K562 (cell line): ENCODE results near the gene NEU1. TPM values are rescaled to one million over a fixed set of nuclear protein-coding genes. Genes with fewer than 3 reads are reported as not detected.

Experiments
- CBX3 ChIP-seq, 2 experiments: IDR thresholded peaks; 1 replicate in 1 of 2; 2 replicates in 1 of 2; pipeline ENCODE4 v1.6.1; 2012; ENCODE audit warnings: inconsistent platforms in 2 of 2, low read length in 2 of 2, borderline replicate concordance in 1 of 2, control low read depth in 1 of 2
- E2F6 ChIP-seq, 2 experiments: IDR thresholded peaks; 2 replicates each; pipeline ENCODE4 v1.6.1; 2011; ENCODE audit warnings: borderline replicate concordance in 1 of 2, control low read depth in 1 of 2, low read depth in 1 of 2, low read length in 1 of 2, mild to moderate bottlenecking in 1 of 2, mixed read lengths in 1 of 2, moderate library complexity in 1 of 2; ENCODE audit not compliant: insufficient read depth in 1 of 2, insufficient read length in 1 of 2, poor library complexity in 1 of 2, severe bottlenecking in 1 of 2; ENCODE audit errors: extremely low read depth in 1 of 2
- FIP1L1 ChIP-seq: fragments of 200-400 bp; formaldehyde crosslinking; IDR thresholded peaks from 2 replicates; pipeline ENCODE4 v1.6.1; 2018; ENCODE audit warnings: mild to moderate bottlenecking, low read depth, low read length; ENCODE audit not compliant: poor library complexity, severe bottlenecking
- GATAD2A ChIP-seq: fragments of 450-650 bp; IDR thresholded peaks from 2 replicates; pipeline ENCODE4 v1.6.1; 2017
- HCFC1 ChIP-seq: IDR thresholded peaks from 2 replicates; pipeline ENCODE4 v1.6.1; 2012; ENCODE audit warnings: low read depth, low read length, improper control_type of control experiment
- LCOR ChIP-seq: sonication (generic); formaldehyde crosslinking; IDR thresholded peaks from 2 replicates; pipeline ENCODE4 v1.8.0; 2022; ENCODE audit warnings: mild to moderate bottlenecking, missing genetic modification reagents
- MYBL2 ChIP-seq, 2 experiments: fragments of 450-650 bp in 1 of 2; sonication (generic) in 1 of 2; formaldehyde crosslinking in 1 of 2; IDR thresholded peaks; 2 replicates each; pipeline versions ENCODE4 v1.6.1 to v1.8.1; 2017 to 2022; ENCODE audit warnings: borderline replicate concordance in 1 of 2, inconsistent platforms in 1 of 2, low read depth in 1 of 2, mild to moderate bottlenecking in 1 of 2, missing genetic modification reagents in 1 of 2, moderate library complexity in 1 of 2
- NFE2L1 ChIP-seq: fragments of 450-650 bp; IDR thresholded peaks from 2 replicates; pipeline ENCODE4 v1.6.1; 2016; ENCODE audit warnings: missing genetic modification characterization, low read depth, mild to moderate bottlenecking, missing compliant biosample characterization, moderate library complexity, borderline replicate concordance
- RBFOX2 ChIP-seq: fragments of 200-400 bp; formaldehyde crosslinking; IDR thresholded peaks from 2 replicates; pipeline ENCODE4 v1.6.1; 2017; ENCODE audit warnings: low read depth, mild to moderate bottlenecking, low read length, moderate library complexity
- RCOR1 ChIP-seq, 2 experiments: IDR thresholded peaks; 2 replicates each; pipeline ENCODE4 v1.6.1; 2012; ENCODE audit warnings: low read depth in 2 of 2, low read length in 2 of 2, borderline replicate concordance in 1 of 2, improper control_type of control experiment in 1 of 2
- SAP30 ChIP-seq: fragments of 200-600 bp; sonication (generic); IDR thresholded peaks from 2 replicates; pipeline ENCODE4 v1.6.1; 2012; ENCODE audit warnings: borderline replicate concordance, low read depth, mild to moderate bottlenecking, moderate library complexity, low read length, control low read depth, inconsistent platforms; ENCODE audit not compliant: insufficient read depth, poor library complexity, severe bottlenecking
- SPI1 ChIP-seq: IDR thresholded peaks from 2 replicates; pipeline ENCODE4 v1.6.1; 2011; ENCODE audit warnings: low read depth, low read length, control low read depth, borderline replicate concordance
- TEAD1 ChIP-seq, 2 experiments: fragments of 450-650 bp in 1 of 2; sonication (generic) in 1 of 2; formaldehyde crosslinking; IDR thresholded peaks; 2 replicates each; pipeline versions ENCODE4 v1.4.0 to v1.8.0; 2020 to 2022; ENCODE audit warnings: mild to moderate bottlenecking in 2 of 2, missing genetic modification reagents in 1 of 2
- U2AF1 ChIP-seq: fragments of 200-400 bp; formaldehyde crosslinking; optimal IDR thresholded peaks from 2 replicates; pipeline ENCODE3; 2017; ENCODE audit warnings: mild to moderate bottlenecking, low read depth, low read length, moderate library complexity
- ZNF324 ChIP-seq: fragments of 250-450 bp; sonication (Bioruptor Pico); IDR thresholded peaks from 2 replicates; pipeline ENCODE4 v1.4.0; 2020; ENCODE audit warnings: mild to moderate bottlenecking
- ZNF589 ChIP-seq: fragments of 200-800 bp; sonication (Bioruptor generic); IDR thresholded peaks from 2 replicates; pipeline ENCODE4 v1.6.1; 2016; ENCODE audit warnings: low read depth, missing genetic modification characterization, missing compliant biosample characterization
- polyA plus RNA-seq, 8 experiments: library from polyadenylated mRNA; depleted of rRNA in 4 of 8; stranded (reverse) in 5 of 8; unstranded in 3 of 8; fragments of >200 nt; fragmentation: Nextera tagmentation in 2 of 8; fragmentation: Illumina TruSeq in 1 of 8; extraction: Ambion mirVana in 2 of 8; extraction: Trizol in 1 of 8; gene quantifications; 2 replicates each; pipeline versions ENCODE4 v1.2.1 to v1.2.3, GENCODE V29; 2011 to 2014; ENCODE audit warnings: inconsistent platforms in 1 of 8, missing spikeins in 1 of 8
- total RNA-seq, 7 experiments: library from RNA; depleted of rRNA in 6 of 7; stranded (reverse); fragments of >200 nt in 6 of 7; fragmentation: Illumina TruSeq in 2 of 7; extraction: Trizol in 2 of 7; gene quantifications; 2 replicates each; pipeline versions ENCODE4 v1.2.1 to v1.2.3, GENCODE V29; 2011 to 2021; ENCODE audit warnings: low replicate concordance in 1 of 7
- TF ChIP-seq, protein P1 (sequence below): fragments of 450-650 bp; formaldehyde crosslinking; IDR thresholded peaks from 2 replicates; pipeline ENCODE4 v1.4.0; 2020; ENCODE audit warnings: mild to moderate bottlenecking, moderate library complexity
- TF ChIP-seq, protein P2 (sequence below): fragments of 450-650 bp; formaldehyde crosslinking; IDR thresholded peaks from 2 replicates; pipeline ENCODE4 v1.4.0; 2022; ENCODE audit warnings: missing genetic modification characterization
- TF ChIP-seq, protein P3 (sequence below): conservative IDR thresholded peaks from 2 replicates; pipeline ENCODE4 v1.6.1; 2011; ENCODE audit warnings: low read depth, mild to moderate bottlenecking, low read length; ENCODE audit not compliant: control insufficient read depth
- TF ChIP-seq, protein P4 (sequence below): fragments of 250-450 bp; sonication (Bioruptor Pico); IDR thresholded peaks from 2 replicates; pipeline ENCODE4 v1.9.0; 2021; ENCODE audit warnings: mild to moderate bottlenecking

NEU1 gene
- total and polyA plus RNA-seq, 9 of the 15 experiments (the other 6 are each of a cell fraction or from before 2014, with no cell fraction given): 14.8 to 67.8 (median 51.0) TPM

DNA sequence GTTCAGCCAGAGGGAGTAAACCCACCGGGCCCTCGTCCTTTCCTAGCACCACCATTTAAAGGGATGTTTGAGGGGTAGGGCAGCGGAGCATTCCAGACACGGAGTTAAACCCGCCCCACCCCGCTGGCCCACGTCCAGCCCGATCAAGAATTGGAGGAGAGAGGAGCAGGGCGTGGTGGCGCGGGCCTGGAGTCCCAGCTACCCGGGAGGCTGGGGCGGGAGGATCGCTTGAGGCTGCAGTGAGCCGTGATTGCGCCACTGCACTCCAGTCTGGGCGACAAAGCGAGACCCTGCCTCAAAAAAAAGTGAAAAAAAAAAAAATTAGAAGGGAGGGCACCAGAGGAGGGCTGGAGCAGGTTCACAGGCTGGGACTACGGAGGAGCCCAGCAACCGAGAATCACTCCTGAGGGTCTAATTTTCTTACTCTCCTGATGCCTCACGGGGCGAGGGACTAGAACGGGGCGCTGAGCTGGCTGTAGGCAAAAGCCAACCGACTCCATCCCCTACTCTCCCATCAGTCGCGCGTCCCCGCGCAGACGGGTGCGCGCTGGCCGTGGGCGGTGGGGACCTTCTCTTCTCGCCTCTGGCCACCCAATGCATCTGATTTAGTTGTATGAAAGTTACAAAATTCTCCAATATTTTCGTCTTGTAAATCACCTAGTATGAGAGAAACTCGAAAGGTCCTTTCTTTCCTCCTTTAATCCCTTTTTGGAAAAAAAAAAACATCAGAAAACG, 41.2 kb downstream of the NEU1 start (continued):
- TF ChIP-seq U2AF1 (no peak), HCFC1 (no peak; the same call in 1 of the 2 replicates), GATAD2A (no peak), CBX3 (IDR thresholded peaks at IDR 0.05; ENCODE audit: borderline replicate concordance in 1 of 2, low read length in 2 of 2) (peak in 1 of 2 experiments; percentile 20; a peak in 1 of 3 replicates), TEAD1 (CRISPR knock-in tag; IDR thresholded peaks at IDR 0.05) (peak; percentile 39 to 75; a peak in 1 of 4 replicates), E2F6 (IDR thresholded peaks at IDR 0.05; ENCODE audit: borderline replicate concordance in 1 of 2, extremely low read depth in 1 of 2, insufficient read depth in 1 of 2, insufficient read length in 1 of 2, low read depth in 1 of 2, low read length in 1 of 2, poor library complexity in 1 of 2, severe bottlenecking in 1 of 2) (no peak), RCOR1 (IDR thresholded peaks at IDR 0.05; ENCODE audit: borderline replicate concordance in 1 of 2, low read depth in 2 of 2, low read length in 2 of 2) (peak in 1 of 2 experiments; percentile 79; a peak in 2 of 4 replicates), ZNF324 (CRISPR knock-in tag) (no peak), SAP30 (no peak), LCOR (CRISPR knock-in tag) (peak; percentile 60), SPI1 (no peak), MYBL2 (IDR thresholded peaks at IDR 0.05; ENCODE audit: low read depth) (no peak), MYBL2 (CRISPR knock-in tag; IDR thresholded peaks at IDR 0.05; ENCODE audit: borderline replicate concordance) (no peak), RBFOX2 (peak; percentile 83), ZNF589 (CRISPR knock-in tag) (peak; percentile 82; the same call in 1 of the 2 replicates), NFE2L1 (tag) (no peak), FIP1L1 (no peak)
- TF ChIP-seq, protein P1, sequence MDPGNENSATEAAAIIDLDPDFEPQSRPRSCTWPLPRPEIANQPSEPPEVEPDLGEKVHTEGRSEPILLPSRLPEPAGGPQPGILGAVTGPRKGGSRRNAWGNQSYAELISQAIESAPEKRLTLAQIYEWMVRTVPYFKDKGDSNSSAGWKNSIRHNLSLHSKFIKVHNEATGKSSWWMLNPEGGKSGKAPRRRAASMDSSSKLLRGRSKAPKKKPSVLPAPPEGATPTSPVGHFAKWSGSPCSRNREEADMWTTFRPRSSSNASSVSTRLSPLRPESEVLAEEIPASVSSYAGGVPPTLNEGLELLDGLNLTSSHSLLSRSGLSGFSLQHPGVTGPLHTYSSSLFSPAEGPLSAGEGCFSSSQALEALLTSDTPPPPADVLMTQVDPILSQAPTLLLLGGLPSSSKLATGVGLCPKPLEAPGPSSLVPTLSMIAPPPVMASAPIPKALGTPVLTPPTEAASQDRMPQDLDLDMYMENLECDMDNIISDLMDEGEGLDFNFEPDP (CRISPR knock-in tag): 0 out of 2 replicates have a peak, but pooled peaks have one; percentile 48
- TF ChIP-seq, protein P2, sequence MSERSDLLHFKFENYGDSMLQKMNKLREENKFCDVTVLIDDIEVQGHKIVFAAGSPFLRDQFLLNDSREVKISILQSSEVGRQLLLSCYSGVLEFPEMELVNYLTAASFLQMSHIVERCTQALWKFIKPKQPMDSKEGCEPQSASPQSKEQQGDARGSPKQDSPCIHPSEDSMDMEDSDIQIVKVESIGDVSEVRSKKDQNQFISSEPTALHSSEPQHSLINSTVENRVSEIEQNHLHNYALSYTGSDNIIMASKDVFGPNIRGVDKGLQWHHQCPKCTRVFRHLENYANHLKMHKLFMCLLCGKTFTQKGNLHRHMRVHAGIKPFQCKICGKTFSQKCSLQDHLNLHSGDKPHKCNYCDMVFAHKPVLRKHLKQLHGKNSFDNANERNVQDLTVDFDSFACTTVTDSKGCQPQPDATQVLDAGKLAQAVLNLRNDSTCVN: 0 out of 2 replicates have a peak, but pooled peaks have one; percentile 28
- TF ChIP-seq, protein P3, sequence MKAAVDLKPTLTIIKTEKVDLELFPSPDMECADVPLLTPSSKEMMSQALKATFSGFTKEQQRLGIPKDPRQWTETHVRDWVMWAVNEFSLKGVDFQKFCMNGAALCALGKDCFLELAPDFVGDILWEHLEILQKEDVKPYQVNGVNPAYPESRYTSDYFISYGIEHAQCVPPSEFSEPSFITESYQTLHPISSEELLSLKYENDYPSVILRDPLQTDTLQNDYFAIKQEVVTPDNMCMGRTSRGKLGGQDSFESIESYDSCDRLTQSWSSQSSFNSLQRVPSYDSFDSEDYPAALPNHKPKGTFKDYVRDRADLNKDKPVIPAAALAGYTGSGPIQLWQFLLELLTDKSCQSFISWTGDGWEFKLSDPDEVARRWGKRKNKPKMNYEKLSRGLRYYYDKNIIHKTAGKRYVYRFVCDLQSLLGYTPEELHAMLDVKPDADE: no peak; the same call in 1 of the 2 replicates
- TF ChIP-seq, protein P4, sequence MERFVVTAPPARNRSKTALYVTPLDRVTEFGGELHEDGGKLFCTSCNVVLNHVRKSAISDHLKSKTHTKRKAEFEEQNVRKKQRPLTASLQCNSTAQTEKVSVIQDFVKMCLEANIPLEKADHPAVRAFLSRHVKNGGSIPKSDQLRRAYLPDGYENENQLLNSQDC: no peak
